ENCODE data around the gene THAP9. TPM values are rescaled to one million over a fixed set of nuclear protein-coding genes. Genes with fewer than 3 reads are reported as not detected.

THAP9 gene
- total RNA-seq, result 5.2 and 5.5 TPM in 2 replicates

GRCh38 chr4:82900411-82901182 lies at the start of gene THAP9:
TSS of gene THAP9 (plus strand) at chr4:82900735. CDS start at chr4:82900803, 68 bp downstream.

GRCh38 chr4:82890901-82891706 lies 9.4 kb upstream of the THAP9 start, which contains the start of gene SEC31A:
TSS of gene SEC31A (minus strand) at chr4:82891153. CDS start at chr4:82881936, 9,217 bp downstream.

Small RNAs within 50 kb of the gene (small RNA-seq; reads per million reads assigned to genes)
- gene RF00019, result not detected

Other genes starting within 250 kb of the THAP9 start
- 55.7 and 72.3 TPM in 2 replicates for gene SCD5, start 101.9 kb upstream of the THAP9 start, total RNA-seq
- 364 and 458 TPM in 2 replicates for gene SEC31A, start 9.6 kb upstream of the THAP9 start, total RNA-seq
- 18.4 and 25.9 TPM in 2 replicates for gene LIN54, start 110.1 kb downstream of the THAP9 start, total RNA-seq
- gene COPS4, start 134.4 kb downstream of the THAP9 start, total RNA-seq, result 101 and 103 TPM in 2 replicates
- 0.22 TPM in 1 of 2 replicates, not detected in the other for gene PLAC8, start 214.0 kb downstream of the THAP9 start, total RNA-seq